Measurements from ENCODE around the gene ZBTB16. TPM values are rescaled to one million over a fixed set of nuclear protein-coding genes. Genes with fewer than 3 reads are reported as not detected.
A peak's percentile ranks its signal among the peaks of the same experiment; 100 is the strongest.

The ZBTB16 gene
- total and polyA plus RNA-seq, 8 donors, result 3.4 to 55.6 (median 9.5) TPM

- ATAC-seq, result no peak
- no peak for TF ChIP-seq CTCF (IDR thresholded peaks at IDR 0.05)
- Histone ChIP-seq H3K4me1 (peaks cover 0 to 14% of the 10 kb centered on the region in 2 donors), H3K27ac (no peak overlapping the region), H3K27me3 (no peaks in the 10 kb centered on the region), H3K4me3 (no peak overlapping the region), H3K36me3 (peaks cover 0 to 14% of the 10 kb centered on the region in 2 donors), H3K9me3 (no peaks in the 10 kb centered on the region)
- no peak for DNase-seq
- intact Hi-C loops (cut with DNase I), result no loop called here
These were observed 166.8 kb downstream of the ZBTB16 start for GRCh38 chr11:114226356-114226755.

- Histone ChIP-seq H3K4me3 (no peak overlapping the region), H3K27ac (no peak overlapping the region), H3K36me3 (peaks cover 0 to 14% of the 10 kb centered on the region in 2 donors), H3K4me1 (peaks cover 3 to 27% of the 10 kb centered on the region in 2 donors), H3K27me3 (no peaks in the 10 kb centered on the region), H3K9me3 (no peaks in the 10 kb centered on the region)
- no peak for ATAC-seq
- no peak for TF ChIP-seq CTCF (IDR thresholded peaks at IDR 0.05)
- no peak for DNase-seq
- intact Hi-C loops (cut with DNase I), result no loop called here
These were observed 169.2 kb downstream of the ZBTB16 start for GRCh38 chr11:114228435-114229411.

GRCh38 chr11:114230031-114230704 is 170.7 kb downstream of the ZBTB16 start:
- Histone ChIP-seq H3K27me3 (no peaks in the 10 kb centered on the region), H3K27ac (no peak overlapping the region), H3K4me1 (peaks cover 3 to 27% of the 10 kb centered on the region in 2 donors), H3K9me3 (no peaks in the 10 kb centered on the region), H3K4me3 (no peak overlapping the region), H3K36me3 (peaks cover 0 to 14% of the 10 kb centered on the region in 2 donors)
- intact Hi-C loops (cut with DNase I), result no loop called here
- DNase-seq, result no peak
- no peak for ATAC-seq
- TF ChIP-seq CTCF (IDR thresholded peaks at IDR 0.05), result no peak

GRCh38 chr11:114232400-114233059 is 173.0 kb downstream of the ZBTB16 start:
- Histone ChIP-seq H3K4me3 (no peak overlapping the region), H3K27me3 (no peaks in the 10 kb centered on the region), H3K36me3 (no peaks in the 10 kb centered on the region), H3K4me1 (peaks cover 3 to 27% of the 10 kb centered on the region in 2 donors), H3K27ac (no peak overlapping the region), H3K9me3 (no peaks in the 10 kb centered on the region)
- no peak for DNase-seq
- intact Hi-C loops (cut with DNase I), result no loop called here
- no peak for TF ChIP-seq CTCF (IDR thresholded peaks at IDR 0.05)
- peak; percentile 68 for ATAC-seq

Data from left lung (tissue), 10 donors.